ENCODE data around the gene EPHB2. TPM values are rescaled to one million over a fixed set of nuclear protein-coding genes. Genes with fewer than 3 reads are reported as not detected.

Gene EPHB2
- total RNA-seq, 4 donors from 2014 or later, result 0.32 to 4.0 (median 1.7) TPM

GRCh38 chr1:22722901-22723550, 12.4 kb downstream of the EPHB2 start:
- Histone ChIP-seq H3K27me3 (peaks cover 5% of the 10 kb centered on the region), H3K36me3 (no peaks in the 10 kb centered on the region), H3K9me3 (no peaks in the 10 kb centered on the region), H3K27ac (no peak overlapping the region), H3K4me1 (no peaks in the 10 kb centered on the region), H3K4me3 (no peak overlapping the region)
- TF ChIP-seq, protein P1, sequence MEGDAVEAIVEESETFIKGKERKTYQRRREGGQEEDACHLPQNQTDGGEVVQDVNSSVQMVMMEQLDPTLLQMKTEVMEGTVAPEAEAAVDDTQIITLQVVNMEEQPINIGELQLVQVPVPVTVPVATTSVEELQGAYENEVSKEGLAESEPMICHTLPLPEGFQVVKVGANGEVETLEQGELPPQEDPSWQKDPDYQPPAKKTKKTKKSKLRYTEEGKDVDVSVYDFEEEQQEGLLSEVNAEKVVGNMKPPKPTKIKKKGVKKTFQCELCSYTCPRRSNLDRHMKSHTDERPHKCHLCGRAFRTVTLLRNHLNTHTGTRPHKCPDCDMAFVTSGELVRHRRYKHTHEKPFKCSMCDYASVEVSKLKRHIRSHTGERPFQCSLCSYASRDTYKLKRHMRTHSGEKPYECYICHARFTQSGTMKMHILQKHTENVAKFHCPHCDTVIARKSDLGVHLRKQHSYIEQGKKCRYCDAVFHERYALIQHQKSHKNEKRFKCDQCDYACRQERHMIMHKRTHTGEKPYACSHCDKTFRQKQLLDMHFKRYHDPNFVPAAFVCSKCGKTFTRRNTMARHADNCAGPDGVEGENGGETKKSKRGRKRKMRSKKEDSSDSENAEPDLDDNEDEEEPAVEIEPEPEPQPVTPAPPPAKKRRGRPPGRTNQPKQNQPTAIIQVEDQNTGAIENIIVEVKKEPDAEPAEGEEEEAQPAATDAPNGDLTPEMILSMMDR (IDR thresholded peaks at IDR 0.05), result no peak
- TF ChIP-seq POLR2AphosphoS5 (IDR thresholded peaks at IDR 0.05) (no peak), POLR2A (IDR thresholded peaks at IDR 0.05) (no peak), EP300 (IDR thresholded peaks at IDR 0.05) (no peak)
- DNase-seq (ENCODE audit: low spot score in 2 of 2), result no peak
- WGBS, result 92% methylated on average over 19 of the region's 26 CpGs

DNA sequence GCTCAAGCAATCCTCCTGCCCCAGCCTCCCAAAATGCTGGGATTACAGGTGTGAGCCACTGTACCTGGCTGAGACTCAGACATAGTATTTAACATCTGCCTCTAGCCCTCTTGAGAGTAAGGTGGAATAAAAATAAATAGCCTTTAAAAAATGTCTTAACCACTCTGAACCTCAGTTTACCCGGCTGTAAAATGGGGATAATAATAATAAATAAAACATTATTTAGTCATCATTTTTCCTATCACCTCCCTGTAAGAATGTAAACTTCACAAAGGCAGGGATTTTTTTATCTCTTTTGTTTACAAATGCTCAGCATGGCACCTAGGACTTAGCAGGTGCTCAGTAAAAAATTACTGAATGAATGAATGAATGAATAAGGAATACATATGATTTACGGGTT, 17.2 kb downstream of the EPHB2 start:
- no peaks in the 10 kb centered on the region for H3K36me3 ChIP-seq
- no peak for DNase-seq (ENCODE audit: low spot score in 2 of 2)
- WGBS, result 90% methylated on average over 2 of the region's 2 CpGs
- H3K27ac ChIP-seq, result no peak overlapping the region
- peaks cover 5% of the 10 kb centered on the region for H3K27me3 ChIP-seq
- TF ChIP-seq POLR2AphosphoS5 (IDR thresholded peaks at IDR 0.05), result no peak
- TF ChIP-seq, protein P1 (IDR thresholded peaks at IDR 0.05), result no peak
- no peak for TF ChIP-seq POLR2A (IDR thresholded peaks at IDR 0.05)
- TF ChIP-seq EP300 (IDR thresholded peaks at IDR 0.05), result no peak
- H3K4me3 ChIP-seq, result no peak overlapping the region
- no peaks in the 10 kb centered on the region for H3K9me3 ChIP-seq
- peaks cover 11% of the 10 kb centered on the region for H3K4me1 ChIP-seq

- no peak overlapping the region for H3K27ac ChIP-seq
- peaks cover 5% of the 10 kb centered on the region for H3K27me3 ChIP-seq
- H3K4me1 ChIP-seq, result peaks cover 11% of the 10 kb centered on the region
- WGBS, result 81% methylated on average over 14 of the region's 14 CpGs
- no peaks in the 10 kb centered on the region for H3K36me3 ChIP-seq
- DNase-seq (ENCODE audit: low spot score in 2 of 2), result no peak
- TF ChIP-seq POLR2AphosphoS5 (IDR thresholded peaks at IDR 0.05) (no peak), POLR2A (IDR thresholded peaks at IDR 0.05) (no peak), EP300 (IDR thresholded peaks at IDR 0.05) (no peak)
- TF ChIP-seq, protein P1 (IDR thresholded peaks at IDR 0.05), result no peak
- H3K9me3 ChIP-seq, result no peaks in the 10 kb centered on the region
- H3K4me3 ChIP-seq, result no peak overlapping the region
Observed at GRCh38 chr1:22728751-22729399, 18.2 kb downstream of the EPHB2 start.

GRCh38 chr1:22729400-22729773, 18.7 kb downstream of the EPHB2 start:
- H3K4me1 ChIP-seq, result peaks cover 11% of the 10 kb centered on the region
- H3K27ac ChIP-seq, result no peak overlapping the region
- no peak for DNase-seq (ENCODE audit: low spot score in 2 of 2)
- no peak for TF ChIP-seq POLR2A (IDR thresholded peaks at IDR 0.05)
- no peaks in the 10 kb centered on the region for H3K36me3 ChIP-seq
- no peaks in the 10 kb centered on the region for H3K9me3 ChIP-seq
- no peak overlapping the region for H3K4me3 ChIP-seq
- H3K27me3 ChIP-seq, result peaks cover 5% of the 10 kb centered on the region
- WGBS, result 92% methylated on average over 1 of the region's 1 CpG

GRCh38 chr1:22729912-22730311, 19.3 kb downstream of the EPHB2 start:
- Histone ChIP-seq H3K27ac (no peak overlapping the region), H3K36me3 (no peaks in the 10 kb centered on the region), H3K4me1 (peaks cover 11% of the 10 kb centered on the region), H3K27me3 (peaks cover under 1% of the 10 kb centered on the region), H3K4me3 (no peak overlapping the region), H3K9me3 (no peaks in the 10 kb centered on the region)
- 67% methylated on average over 2 of the region's 7 CpGs for WGBS
- TF ChIP-seq EP300 (IDR thresholded peaks at IDR 0.05) (no peak), POLR2AphosphoS5 (IDR thresholded peaks at IDR 0.05) (no peak), POLR2A (IDR thresholded peaks at IDR 0.05) (no peak)
- TF ChIP-seq, protein P1 (IDR thresholded peaks at IDR 0.05), result no peak
- DNase-seq (ENCODE audit: low spot score in 2 of 2), result no peak

Measured in suprapubic skin (tissue), 4 donors.